ENCODE measurements around the gene CYP26A1.

CYP26A1 gene, protein sequence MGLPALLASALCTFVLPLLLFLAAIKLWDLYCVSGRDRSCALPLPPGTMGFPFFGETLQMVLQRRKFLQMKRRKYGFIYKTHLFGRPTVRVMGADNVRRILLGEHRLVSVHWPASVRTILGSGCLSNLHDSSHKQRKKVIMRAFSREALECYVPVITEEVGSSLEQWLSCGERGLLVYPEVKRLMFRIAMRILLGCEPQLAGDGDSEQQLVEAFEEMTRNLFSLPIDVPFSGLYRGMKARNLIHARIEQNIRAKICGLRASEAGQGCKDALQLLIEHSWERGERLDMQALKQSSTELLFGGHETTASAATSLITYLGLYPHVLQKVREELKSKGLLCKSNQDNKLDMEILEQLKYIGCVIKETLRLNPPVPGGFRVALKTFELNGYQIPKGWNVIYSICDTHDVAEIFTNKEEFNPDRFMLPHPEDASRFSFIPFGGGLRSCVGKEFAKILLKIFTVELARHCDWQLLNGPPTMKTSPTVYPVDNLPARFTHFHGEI

GRCh38 chr10:93073539-93074146 is at the start of gene CYP26A1:
Gene CYP26A1 (plus strand): TSS chr10:93073893. CDS start chr10:93073935, 42 bp downstream.
- no peak for DNase-seq

DNA sequence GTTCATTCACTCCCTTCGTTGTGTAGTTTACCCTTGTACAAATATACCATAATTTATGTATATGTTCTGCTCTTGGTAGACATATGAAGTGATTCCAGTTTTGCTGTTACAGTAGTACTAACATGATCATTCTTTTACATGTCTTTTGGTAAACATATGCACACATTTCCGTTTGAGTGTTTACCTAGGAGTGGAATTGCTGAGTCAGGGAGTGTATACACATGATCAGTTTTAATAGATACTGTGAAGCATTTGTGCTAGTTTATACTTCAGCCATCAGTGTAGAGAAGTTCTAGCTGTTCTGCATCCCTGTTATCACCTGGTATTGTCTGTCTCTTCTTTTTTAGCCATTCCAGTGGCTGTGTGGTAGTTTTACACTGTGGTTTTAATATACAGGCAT is 47.6 kb upstream of the CYP26A1 start:
- no peak for DNase-seq

- no peak for DNase-seq
These were observed 46.2 kb upstream of the CYP26A1 start for GRCh38 chr10:93027508-93027907.

DNA sequence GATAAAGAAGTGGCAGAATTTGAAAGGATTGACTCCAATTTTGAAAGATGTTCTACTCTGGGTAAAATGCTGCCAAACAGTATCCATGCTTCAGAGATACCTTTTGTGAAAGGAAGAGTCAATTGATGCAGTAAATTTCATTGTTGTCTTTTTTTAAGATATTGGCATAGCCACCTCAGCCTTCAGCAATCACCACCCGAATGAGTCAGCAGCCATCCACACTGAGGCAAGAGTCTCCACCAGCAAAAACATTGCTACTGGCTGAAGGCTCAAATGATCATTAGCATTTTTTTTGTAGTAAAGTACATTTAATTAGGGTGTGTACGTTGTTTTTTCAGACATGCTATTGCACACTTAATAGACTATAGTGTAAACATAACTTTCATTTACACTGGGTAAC is 44.8 kb upstream of the CYP26A1 start:
- DNase-seq: no peak

GRCh38 chr10:93030409-93030808 is 43.3 kb upstream of the CYP26A1 start:
- DNase-seq: no peak

- DNase-seq: no peak
These were observed 41.4 kb upstream of the CYP26A1 start for GRCh38 chr10:93032105-93032808.

- DNase-seq: no peak
These were observed 40.9 kb upstream of the CYP26A1 start for GRCh38 chr10:93032809-93033137.

- no peak for DNase-seq
These were observed 39.3 kb upstream of the CYP26A1 start for GRCh38 chr10:93034426-93034825.

DNA sequence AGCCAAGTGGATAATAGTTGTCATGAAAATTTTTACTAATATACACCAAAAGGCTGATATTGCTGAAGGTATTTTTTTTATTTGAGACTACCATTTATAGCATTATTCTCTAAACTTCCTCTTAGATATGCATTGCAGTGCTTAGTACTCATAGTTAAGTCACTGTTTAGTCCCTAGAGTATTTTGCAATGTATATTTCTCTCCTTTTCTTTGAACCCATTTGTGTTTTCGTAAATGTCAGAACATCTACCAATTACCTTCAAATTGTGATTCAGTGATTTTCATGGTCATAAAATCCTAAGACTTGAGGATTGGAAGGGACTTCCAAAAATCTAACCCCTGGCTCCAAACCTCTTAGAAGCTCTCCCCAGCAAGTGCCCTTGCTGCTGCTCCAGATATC is 34.6 kb upstream of the CYP26A1 start:
- DNase-seq: no peak

DNA sequence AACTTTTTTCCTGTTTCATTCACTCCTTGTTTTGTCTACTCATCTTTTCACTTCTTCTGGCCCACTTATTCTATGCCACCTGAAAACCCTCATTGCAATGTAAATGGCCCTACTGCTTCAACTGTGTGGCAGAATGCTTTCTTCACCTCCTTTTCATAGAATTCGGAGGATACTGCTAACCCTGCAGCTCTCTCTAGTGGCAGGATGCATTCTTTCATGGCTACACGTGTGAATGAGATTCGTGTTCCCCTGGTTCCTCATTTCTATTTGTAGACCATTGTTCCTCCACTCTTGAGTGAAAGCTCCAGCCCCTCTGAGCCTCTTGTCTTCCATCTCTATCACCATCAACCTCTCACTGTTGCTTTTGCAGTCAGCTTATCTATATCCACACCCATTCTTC is 34.0 kb upstream of the CYP26A1 start:
- peak in 1 of 2 donors; percentile 50 for DNase-seq

GRCh38 chr10:93054486-93054885 is 19.2 kb upstream of the CYP26A1 start:
- DNase-seq: no peak

DNA sequence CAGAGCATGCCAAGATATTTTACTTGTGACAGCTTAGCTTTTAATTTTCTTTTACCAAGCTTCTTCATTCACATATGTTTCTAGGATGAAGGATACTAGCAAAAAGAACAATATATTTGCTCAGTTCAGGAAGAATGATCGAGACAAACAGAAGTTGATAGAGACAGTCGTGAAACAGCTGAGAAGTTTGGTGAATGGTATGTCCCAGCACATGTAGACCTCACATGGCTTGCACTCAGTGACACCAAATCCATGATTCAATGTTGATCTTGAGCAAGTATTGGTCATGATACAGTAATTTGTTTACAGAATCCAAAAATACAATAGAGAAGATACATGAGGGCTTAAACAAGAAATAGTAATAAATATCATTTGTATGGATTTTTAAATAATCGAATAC is 15.6 kb upstream of the CYP26A1 start:
- DNase-seq: no peak

DNA sequence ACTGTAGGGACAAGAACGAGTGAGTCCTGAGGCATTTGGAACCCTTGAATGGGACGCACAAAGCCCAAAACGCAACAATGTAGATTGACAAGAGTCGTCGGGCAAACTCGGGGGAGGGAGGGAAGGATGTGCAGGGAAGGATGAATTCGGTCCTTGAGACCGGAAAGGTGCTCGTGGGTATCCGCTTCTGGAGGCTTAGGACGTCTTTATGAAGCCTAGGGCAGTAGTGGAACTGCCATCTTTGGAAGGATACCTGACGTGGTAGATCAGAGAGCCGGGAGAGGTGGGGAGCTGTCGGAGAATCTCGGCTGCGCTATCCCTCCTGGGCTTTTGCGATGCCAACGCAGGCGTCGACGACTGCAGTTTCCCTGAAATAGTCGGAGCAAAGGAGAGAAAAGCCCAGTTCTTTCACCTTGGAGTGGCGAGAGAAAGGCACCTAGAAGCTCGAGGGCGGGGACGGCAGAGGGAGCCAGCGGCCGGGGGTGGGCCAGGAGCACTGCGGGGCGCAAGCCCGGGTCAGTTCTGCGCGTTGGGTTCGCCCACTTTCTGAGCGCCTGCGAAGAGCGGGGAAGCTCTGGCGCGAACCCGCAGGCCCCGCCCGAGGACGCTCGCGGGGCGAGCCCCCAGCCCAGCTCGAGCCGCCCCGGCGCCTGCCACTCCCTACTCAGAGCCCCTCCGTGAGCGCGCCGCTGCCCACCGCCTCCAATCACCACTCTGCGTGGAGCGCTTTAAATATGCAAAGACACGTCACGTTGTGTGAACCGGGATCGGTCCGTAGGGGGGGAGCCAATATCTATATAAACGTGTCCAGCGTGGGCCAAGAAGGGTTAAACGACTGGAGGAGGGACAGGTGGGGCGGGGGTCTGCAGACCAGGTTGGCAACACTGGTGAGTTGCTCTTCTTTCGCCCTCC is 13.5 kb upstream of the CYP26A1 start, which contains the start of gene CYP26C1:
Gene CYP26C1 (plus strand): TSS at position 824 of the 912 bp plus-strand sequence. CDS start 466 bp downstream, outside the sequence.
- no peak for DNase-seq

GRCh38 chr10:93060887-93061593 is 12.7 kb upstream of the CYP26A1 start:
- DNase-seq: no peak

GRCh38 chr10:93061594-93062513 is 11.8 kb upstream of the CYP26A1 start:
- DNase-seq: no peak

GRCh38 chr10:93062514-93063143 is 11.1 kb upstream of the CYP26A1 start:
- DNase-seq: no peak

- no peak for DNase-seq
These were observed 10.3 kb upstream of the CYP26A1 start for GRCh38 chr10:93063144-93063976.

- no peak for DNase-seq
These were observed 9.6 kb upstream of the CYP26A1 start for GRCh38 chr10:93063977-93064660.

Data from bone marrow (tissue), 2 donors.